ENCODE data around the gene IGLL1.
"Not testable (repeated sequence)": the region's sequence is repeated elsewhere in the genome, so short reads cannot be mapped to it uniquely, and the experiment has no call there.

IGLL1 gene

DNA sequence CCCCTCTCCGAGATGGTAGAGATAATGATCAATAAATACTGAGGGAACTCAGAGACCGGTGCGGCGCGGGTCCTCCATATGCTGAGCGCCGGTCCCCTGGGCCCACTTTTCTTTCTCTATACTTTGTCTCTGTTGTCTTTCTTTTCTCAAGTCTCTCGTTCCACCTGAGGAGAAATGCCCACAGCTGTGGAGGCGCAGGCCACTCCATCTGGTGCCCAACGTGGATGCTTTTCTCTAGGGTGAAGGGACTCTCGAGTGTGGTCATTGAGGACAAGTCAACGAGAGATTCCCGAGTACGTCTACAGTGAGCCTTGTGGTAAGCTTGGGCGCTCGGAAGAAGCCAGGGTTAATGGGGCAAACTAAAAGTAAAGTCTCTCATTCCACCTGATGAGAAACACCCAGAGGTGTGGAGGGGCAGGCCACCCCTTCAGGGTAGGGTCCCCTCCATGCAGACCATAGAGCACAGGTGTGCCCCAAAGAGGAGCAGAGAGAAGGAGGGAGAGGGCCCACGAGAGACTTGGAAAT is 43.2 kb downstream of the IGLL1 start:
- TF ChIP-seq, protein P1, sequence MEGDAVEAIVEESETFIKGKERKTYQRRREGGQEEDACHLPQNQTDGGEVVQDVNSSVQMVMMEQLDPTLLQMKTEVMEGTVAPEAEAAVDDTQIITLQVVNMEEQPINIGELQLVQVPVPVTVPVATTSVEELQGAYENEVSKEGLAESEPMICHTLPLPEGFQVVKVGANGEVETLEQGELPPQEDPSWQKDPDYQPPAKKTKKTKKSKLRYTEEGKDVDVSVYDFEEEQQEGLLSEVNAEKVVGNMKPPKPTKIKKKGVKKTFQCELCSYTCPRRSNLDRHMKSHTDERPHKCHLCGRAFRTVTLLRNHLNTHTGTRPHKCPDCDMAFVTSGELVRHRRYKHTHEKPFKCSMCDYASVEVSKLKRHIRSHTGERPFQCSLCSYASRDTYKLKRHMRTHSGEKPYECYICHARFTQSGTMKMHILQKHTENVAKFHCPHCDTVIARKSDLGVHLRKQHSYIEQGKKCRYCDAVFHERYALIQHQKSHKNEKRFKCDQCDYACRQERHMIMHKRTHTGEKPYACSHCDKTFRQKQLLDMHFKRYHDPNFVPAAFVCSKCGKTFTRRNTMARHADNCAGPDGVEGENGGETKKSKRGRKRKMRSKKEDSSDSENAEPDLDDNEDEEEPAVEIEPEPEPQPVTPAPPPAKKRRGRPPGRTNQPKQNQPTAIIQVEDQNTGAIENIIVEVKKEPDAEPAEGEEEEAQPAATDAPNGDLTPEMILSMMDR (IDR thresholded peaks at IDR 0.05; ENCODE audit: poor library complexity, severe bottlenecking): no peak
- ATAC-seq (ENCODE audit: low read depth) (no peak), DNase-seq (ENCODE audit: low spot score) (peak; percentile 27)
- H3K27ac ChIP-seq (ENCODE audit: poor library complexity, severe bottlenecking): no peak overlapping the region
- no peaks in the 10 kb centered on the region for H3K9me3 ChIP-seq (ENCODE audit: severe bottlenecking)
- H3K4me3 ChIP-seq (ENCODE audit: severe bottlenecking): no peak overlapping the region
- H3K27me3 ChIP-seq (ENCODE audit: insufficient read depth, poor library complexity, severe bottlenecking): no peaks in the 10 kb centered on the region
- H3K4me1 ChIP-seq (ENCODE audit: insufficient read depth, poor library complexity, severe bottlenecking): no peaks in the 10 kb centered on the region
- no peaks in the 10 kb centered on the region for H3K36me3 ChIP-seq (ENCODE audit: low read depth)

DNA sequence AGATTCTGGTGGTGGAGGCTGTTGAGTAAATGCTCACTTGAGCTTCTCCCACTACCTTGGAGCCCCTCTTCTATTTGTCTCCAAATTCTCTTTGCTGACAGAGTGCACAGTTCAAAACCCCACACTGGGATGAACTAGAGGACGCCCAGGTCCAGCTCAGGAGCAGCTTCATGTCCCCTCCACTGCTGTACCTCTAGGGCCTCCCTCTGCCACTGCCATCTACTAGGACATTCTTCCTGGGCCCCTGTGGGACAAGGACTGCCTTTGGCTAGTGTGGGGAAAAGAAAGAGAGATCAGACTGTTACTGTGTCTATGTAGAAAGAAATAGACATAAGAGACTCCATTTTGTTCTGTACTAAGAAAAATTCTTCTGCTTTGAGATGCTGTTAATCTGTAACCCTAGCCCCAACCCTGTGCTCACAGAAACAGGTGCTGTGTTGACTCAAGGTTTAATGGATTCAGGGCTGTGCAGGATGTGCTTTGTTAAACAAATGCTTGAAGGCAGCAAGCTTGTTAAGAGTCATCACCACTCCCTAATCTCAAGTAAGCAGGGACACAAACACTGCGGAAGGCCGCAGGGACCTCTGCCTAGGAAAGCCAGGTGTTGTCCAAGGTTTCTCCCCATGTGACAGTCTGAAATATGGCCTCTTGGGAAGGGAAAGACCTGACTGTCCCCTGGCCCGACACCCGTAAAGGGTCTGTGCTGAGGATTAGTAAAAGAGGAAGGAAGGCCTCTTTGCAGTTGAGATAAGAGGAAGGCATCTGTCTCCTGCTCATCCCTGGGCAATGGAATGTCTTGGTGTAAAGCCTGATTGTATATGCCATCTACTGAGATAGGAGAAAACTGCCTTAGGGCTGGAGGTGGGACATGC is 44.1 kb downstream of the IGLL1 start:
- DNase-seq (ENCODE audit: low spot score); H3K4me1 ChIP-seq (ENCODE audit: insufficient read depth, poor library complexity, severe bottlenecking); H3K27me3 ChIP-seq (ENCODE audit: insufficient read depth, poor library complexity, severe bottlenecking); H3K4me3 ChIP-seq (ENCODE audit: severe bottlenecking); H3K9me3 ChIP-seq (ENCODE audit: severe bottlenecking); ATAC-seq (ENCODE audit: low read depth); H3K36me3 ChIP-seq (ENCODE audit: low read depth); H3K27ac ChIP-seq (ENCODE audit: poor library complexity, severe bottlenecking): not testable (repeated sequence)

DNA sequence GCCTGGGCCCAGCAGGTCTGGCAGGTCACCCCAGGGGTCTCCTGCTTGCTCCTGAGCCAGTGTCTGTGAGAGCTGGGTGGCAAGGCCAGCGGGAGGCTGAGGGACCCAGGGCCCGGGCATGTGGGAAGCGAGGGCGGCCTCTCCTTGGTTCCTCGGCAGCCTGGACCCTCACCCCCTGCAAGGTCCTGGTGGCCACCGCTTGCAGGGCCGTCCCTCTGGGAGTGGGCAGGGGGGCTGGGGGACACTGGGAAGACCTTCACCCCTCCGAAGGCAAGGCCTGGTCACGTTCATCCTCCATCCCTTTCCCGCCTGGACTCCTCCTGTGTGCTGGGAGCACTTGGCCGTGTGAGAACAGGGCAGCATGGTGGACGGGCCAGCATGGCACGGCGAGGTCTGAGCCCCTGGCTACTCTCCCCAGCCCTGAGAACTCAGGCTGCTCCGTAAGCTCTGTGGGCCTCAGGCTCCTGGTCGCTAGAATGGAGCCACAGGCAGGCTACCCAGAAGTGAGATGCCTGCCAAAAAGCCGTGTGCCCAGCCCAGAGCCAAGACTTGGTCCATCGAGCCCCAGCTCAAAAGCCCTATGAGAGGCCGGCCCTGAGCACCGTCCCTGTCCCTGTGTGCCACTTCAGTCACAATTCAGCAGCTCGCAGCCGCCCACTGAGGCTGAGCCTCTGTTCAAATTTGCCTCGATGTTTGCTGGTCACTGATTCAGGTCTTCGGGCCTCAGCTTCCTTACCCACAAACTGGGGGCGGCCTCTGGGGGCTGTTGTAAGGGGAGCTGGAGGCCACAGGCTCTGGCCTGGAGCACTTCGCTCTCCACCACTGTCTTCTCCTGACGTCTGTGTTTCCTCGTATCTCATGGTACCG is 45.0 kb downstream of the IGLL1 start:
- peak; percentile 34 for DNase-seq (ENCODE audit: low spot score)
- H3K9me3 ChIP-seq (ENCODE audit: severe bottlenecking): no peaks in the 10 kb centered on the region
- no peak overlapping the region for H3K4me3 ChIP-seq (ENCODE audit: severe bottlenecking)
- no peaks in the 10 kb centered on the region for H3K36me3 ChIP-seq (ENCODE audit: low read depth)
- no peak overlapping the region for H3K27ac ChIP-seq (ENCODE audit: poor library complexity, severe bottlenecking)
- H3K4me1 ChIP-seq (ENCODE audit: insufficient read depth, poor library complexity, severe bottlenecking): no peaks in the 10 kb centered on the region
- TF ChIP-seq, protein P1 (IDR thresholded peaks at IDR 0.05; ENCODE audit: poor library complexity, severe bottlenecking): no peak
- no peaks in the 10 kb centered on the region for H3K27me3 ChIP-seq (ENCODE audit: insufficient read depth, poor library complexity, severe bottlenecking)
- no peak for ATAC-seq (ENCODE audit: low read depth)

DNA sequence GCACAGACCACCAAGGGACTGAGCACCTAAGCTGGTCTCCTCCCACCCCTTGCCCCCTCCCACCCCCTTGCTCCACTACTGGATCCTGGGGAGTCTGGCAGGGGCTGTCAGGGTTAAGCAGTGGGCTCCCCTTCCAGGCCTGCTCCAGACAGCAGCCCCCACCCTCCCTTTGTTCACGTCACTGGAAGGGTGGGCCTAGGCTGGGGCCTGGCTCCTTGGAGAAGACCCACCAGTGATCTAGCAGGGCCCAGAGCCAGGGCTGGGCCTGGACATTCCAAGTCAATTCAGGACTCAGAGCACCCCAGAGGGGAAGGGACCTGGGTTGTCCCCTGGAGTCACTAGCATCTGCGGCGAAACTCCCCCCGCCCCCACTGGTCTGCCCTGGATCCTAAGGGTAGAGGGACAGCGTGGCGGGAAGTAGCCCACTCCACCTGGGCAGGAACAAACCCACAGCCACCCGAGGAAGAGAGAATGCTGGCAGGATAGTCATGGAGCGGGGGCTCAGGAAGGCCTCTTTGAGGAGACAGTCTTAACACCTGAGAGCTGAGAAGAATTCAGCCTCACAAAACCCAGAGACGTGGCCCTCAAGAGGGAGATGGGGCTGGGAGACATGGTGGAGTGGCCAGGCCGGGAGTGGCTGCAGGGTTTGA is 45.8 kb downstream of the IGLL1 start:
- H3K4me1 ChIP-seq (ENCODE audit: insufficient read depth, poor library complexity, severe bottlenecking): no peaks in the 10 kb centered on the region
- peak; percentile 51 for DNase-seq (ENCODE audit: low spot score)
- H3K4me3 ChIP-seq (ENCODE audit: severe bottlenecking): no peak overlapping the region
- no peak for ATAC-seq (ENCODE audit: low read depth)
- H3K36me3 ChIP-seq (ENCODE audit: low read depth): no peaks in the 10 kb centered on the region
- TF ChIP-seq, protein P1 (IDR thresholded peaks at IDR 0.05; ENCODE audit: poor library complexity, severe bottlenecking): no peak
- no peaks in the 10 kb centered on the region for H3K27me3 ChIP-seq (ENCODE audit: insufficient read depth, poor library complexity, severe bottlenecking)
- no peaks in the 10 kb centered on the region for H3K9me3 ChIP-seq (ENCODE audit: severe bottlenecking)
- no peak overlapping the region for H3K27ac ChIP-seq (ENCODE audit: poor library complexity, severe bottlenecking)

DNA sequence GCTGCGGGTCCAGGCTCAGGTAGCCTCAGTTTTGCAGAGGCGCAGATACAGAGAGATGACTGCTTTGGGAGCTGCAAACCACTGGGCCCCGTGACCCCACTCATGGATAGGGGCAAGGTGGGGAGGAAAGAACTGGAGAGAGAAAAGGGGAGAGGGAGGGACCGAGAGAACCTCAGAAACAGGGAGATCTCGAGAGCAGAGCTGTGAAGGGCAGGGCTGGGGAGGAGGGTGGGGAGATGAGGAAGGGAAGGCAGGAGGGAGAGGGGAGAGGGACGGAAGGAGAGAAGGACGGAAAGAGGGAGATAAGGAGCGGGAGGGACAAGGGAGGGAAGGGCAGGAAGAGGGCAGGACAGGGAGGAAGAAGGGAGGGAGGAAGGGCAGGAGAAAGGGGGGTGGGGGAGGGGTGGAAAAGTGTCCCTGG is 46.3 kb downstream of the IGLL1 start:
- Histone ChIP-seq H3K9me3 (ENCODE audit: severe bottlenecking) (no peaks in the 10 kb centered on the region), H3K36me3 (ENCODE audit: low read depth) (no peaks in the 10 kb centered on the region), H3K4me1 (ENCODE audit: insufficient read depth, poor library complexity, severe bottlenecking) (no peaks in the 10 kb centered on the region), H3K27me3 (ENCODE audit: insufficient read depth, poor library complexity, severe bottlenecking) (no peaks in the 10 kb centered on the region), H3K27ac (ENCODE audit: poor library complexity, severe bottlenecking) (no peak overlapping the region), H3K4me3 (ENCODE audit: severe bottlenecking) (no peak overlapping the region)
- no peak for ATAC-seq (ENCODE audit: low read depth)
- TF ChIP-seq, protein P1 (IDR thresholded peaks at IDR 0.05; ENCODE audit: poor library complexity, severe bottlenecking): no peak
- peak; percentile 18 for DNase-seq (ENCODE audit: low spot score)
